Lung (tissue), 12 donors: ENCODE results near the gene PRKCD. TPM values are rescaled to one million over a fixed set of nuclear protein-coding genes. Genes with fewer than 3 reads are reported as not detected.

Source experiments
- ATAC-seq: fragments of 200-7000 bp; cut with Tn5 transposase; one replicate; pipeline ENCODE4 v1.9.1; 2020; ENCODE audit warnings: moderate number of reproducible peaks; ENCODE audit not compliant: insufficient read depth, low FRiP score
- DNase-seq, 3 donors: peaks; one replicate each; pipeline ENCODE4 v3.0.0-alpha.2; 2013 to 2017
- H3K27ac ChIP-seq, 2 donors: one replicate each; pipeline ENCODE4 v1.5.1; 2013; ENCODE audit warnings: mild to moderate bottlenecking in 2 of 2, moderate library complexity in 2 of 2, control low read depth in 1 of 2, inconsistent platforms in 1 of 2, low read depth in 1 of 2, low read length in 1 of 2
- H3K27me3 ChIP-seq, 3 donors: one replicate each; pipeline ENCODE4 v1.5.1; 2013; ENCODE audit warnings: low read length in 2 of 3; ENCODE audit not compliant: control insufficient read depth in 3 of 3, insufficient read depth in 3 of 3
- H3K36me3 ChIP-seq, 4 donors: one replicate each; pipeline ENCODE4 v1.5.1; 2013; ENCODE audit warnings: low read length in 4 of 4, mild to moderate bottlenecking in 1 of 4, moderate library complexity in 1 of 4; ENCODE audit not compliant: control insufficient read depth in 4 of 4, insufficient read depth in 4 of 4
- H3K4me1 ChIP-seq, 5 donors: one replicate each; pipeline ENCODE4 v1.5.1; 2013; ENCODE audit warnings: low read length in 5 of 5, mild to moderate bottlenecking in 2 of 5, moderate library complexity in 1 of 5; ENCODE audit not compliant: control insufficient read depth in 5 of 5, insufficient read depth in 5 of 5
- H3K4me3 ChIP-seq: one replicate; pipeline ENCODE4 v1.5.1; 2013; ENCODE audit warnings: mild to moderate bottlenecking, control low read depth, moderate library complexity
- H3K9ac ChIP-seq, 2 donors: one replicate each; pipeline ENCODE4 v1.5.1; 2013; ENCODE audit warnings: low read length in 2 of 2, control low read depth in 1 of 2; ENCODE audit not compliant: insufficient read depth in 1 of 2
- H3K9me3 ChIP-seq, 4 donors: one replicate each; pipeline ENCODE4 v1.5.1; 2013; ENCODE audit warnings: low read length in 3 of 4, mild to moderate bottlenecking in 1 of 4, moderate library complexity in 1 of 4; ENCODE audit not compliant: control insufficient read depth in 4 of 4, insufficient read depth in 3 of 4
- WGBS, 2 donors: extraction: QIAGEN DNeasy Blood & Tissue Kit; methylation state at CpG; one replicate each; pipeline ENCODE4 v1.1.7; 2013; 5-methylcytosine and 5-hydroxymethylcytosine counted together
- polyA plus RNA-seq, 2 donors: library from polyadenylated mRNA; stranded (reverse); fragments of 200-250 nt; gene quantifications; one replicate each; pipeline ENCODE4 v1.2.1, GENCODE V29; 2013
- total RNA-seq, 2 donors: library from RNA; depleted of rRNA in 1 of 2; stranded (reverse); fragments of >200 nt in 1 of 2; gene quantifications; one replicate each; pipeline ENCODE4 v1.2.1, GENCODE V29; 2014 to 2021
- TF ChIP-seq, protein P1 (sequence below): IDR thresholded peaks from 2 replicates; pipeline ENCODE4 v1.5.1; 2012; ENCODE audit warnings: mild to moderate bottlenecking; ENCODE audit errors: control extremely low read depth, extremely low read depth
- donor health status: control.
- donor health status: control.
- donor health status: Bipolar disorder and iron deficiency.
- donor health status: healthy.
- donor health status: DM: yes; HTN: yes; CAD: no.

The PRKCD gene
- total and polyA plus RNA-seq, 4 donors = 34.9 to 85.2 (median 65.9) TPM

DNA sequence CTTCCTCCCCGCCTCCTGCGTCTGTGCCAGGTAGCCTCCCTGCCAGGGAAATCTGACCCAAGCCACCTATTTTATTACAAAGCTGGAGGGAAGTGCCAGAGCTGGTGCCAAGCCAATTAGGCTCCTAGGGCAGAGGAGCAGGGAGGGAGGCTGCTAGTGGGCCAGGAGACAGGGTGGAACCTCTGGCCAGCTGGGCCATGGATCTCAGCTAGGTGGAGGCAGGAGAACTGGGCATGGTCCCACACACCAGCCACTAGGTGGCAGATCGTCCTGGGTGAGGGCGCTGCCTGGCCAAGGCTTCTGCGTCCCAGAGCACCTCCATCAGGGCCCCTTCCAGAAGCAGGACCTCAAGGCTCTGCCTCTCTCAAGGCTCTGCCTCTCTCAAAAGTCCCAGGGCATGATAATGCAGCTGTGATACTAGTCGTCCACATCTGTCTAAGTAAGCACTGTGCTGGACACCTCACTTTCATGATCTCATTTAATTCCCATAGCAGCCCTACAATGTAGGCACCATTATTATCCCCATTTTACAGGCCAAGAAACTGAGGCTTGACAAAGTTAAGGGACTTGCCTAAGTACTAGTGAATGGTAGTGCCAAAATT, 26.3 kb upstream of the PRKCD start:
- Histone ChIP-seq H3K27me3 (no peaks in the 10 kb centered on the region), H3K27ac (no peak overlapping the region)
- peak; percentile 71 for ATAC-seq

DNA sequence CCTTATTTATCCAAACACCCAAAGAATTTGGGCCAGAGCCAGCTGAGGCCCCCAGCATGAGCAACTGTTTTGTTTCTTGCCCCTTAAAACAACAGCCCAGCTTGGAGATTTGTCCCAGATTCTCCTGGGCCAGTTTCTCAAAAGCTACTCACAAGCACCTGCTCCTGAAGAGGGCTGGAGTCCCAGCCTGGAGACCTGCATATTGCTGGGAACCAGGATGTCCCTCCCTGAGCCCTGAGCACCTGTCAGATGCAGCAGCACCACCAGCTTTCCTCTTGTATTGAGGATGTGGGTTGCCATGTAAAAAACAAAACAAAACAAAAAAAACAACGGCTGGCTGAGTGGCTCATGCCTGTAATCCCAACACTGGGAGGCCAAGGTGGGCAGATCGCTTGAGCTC, 23.8 kb upstream of the PRKCD start:
- no peaks in the 10 kb centered on the region for H3K9me3 ChIP-seq
- H3K36me3 ChIP-seq = no peaks in the 10 kb centered on the region
- WGBS, 2 donors = 61 to 66% methylated on average over 2 of the region's 2 CpGs
- TF ChIP-seq, protein P1, sequence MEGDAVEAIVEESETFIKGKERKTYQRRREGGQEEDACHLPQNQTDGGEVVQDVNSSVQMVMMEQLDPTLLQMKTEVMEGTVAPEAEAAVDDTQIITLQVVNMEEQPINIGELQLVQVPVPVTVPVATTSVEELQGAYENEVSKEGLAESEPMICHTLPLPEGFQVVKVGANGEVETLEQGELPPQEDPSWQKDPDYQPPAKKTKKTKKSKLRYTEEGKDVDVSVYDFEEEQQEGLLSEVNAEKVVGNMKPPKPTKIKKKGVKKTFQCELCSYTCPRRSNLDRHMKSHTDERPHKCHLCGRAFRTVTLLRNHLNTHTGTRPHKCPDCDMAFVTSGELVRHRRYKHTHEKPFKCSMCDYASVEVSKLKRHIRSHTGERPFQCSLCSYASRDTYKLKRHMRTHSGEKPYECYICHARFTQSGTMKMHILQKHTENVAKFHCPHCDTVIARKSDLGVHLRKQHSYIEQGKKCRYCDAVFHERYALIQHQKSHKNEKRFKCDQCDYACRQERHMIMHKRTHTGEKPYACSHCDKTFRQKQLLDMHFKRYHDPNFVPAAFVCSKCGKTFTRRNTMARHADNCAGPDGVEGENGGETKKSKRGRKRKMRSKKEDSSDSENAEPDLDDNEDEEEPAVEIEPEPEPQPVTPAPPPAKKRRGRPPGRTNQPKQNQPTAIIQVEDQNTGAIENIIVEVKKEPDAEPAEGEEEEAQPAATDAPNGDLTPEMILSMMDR = no peak
- H3K27ac ChIP-seq = no peak overlapping the region
- H3K4me1 ChIP-seq = peaks cover 0 to 8% (median 6%) of the 10 kb centered on the region in 5 donors
- no peaks in the 10 kb centered on the region for H3K27me3 ChIP-seq
- H3K4me3 ChIP-seq = no peak overlapping the region
- no peak for DNase-seq
- no peak overlapping the region for H3K9ac ChIP-seq
- ATAC-seq = no peak

More for the DNA sequence above, 26.3 kb upstream of the PRKCD start:
- peak; percentile 57 to 72 (median 65) for DNase-seq
- H3K4me3 ChIP-seq = no peak overlapping the region
- H3K4me1 ChIP-seq = peaks cover 4 to 15% (median 8%) of the 10 kb centered on the region in 5 donors
- H3K9me3 ChIP-seq = peaks cover 0 to 2% (median 0%) of the 10 kb centered on the region in 4 donors
- 27 to 45% methylated on average over 5 to 6 of the region's 6 CpGs for WGBS, 2 donors
- no peaks in the 10 kb centered on the region for H3K36me3 ChIP-seq
- TF ChIP-seq, protein P1 = peak; percentile 76
- no peak overlapping the region for H3K9ac ChIP-seq

DNA sequence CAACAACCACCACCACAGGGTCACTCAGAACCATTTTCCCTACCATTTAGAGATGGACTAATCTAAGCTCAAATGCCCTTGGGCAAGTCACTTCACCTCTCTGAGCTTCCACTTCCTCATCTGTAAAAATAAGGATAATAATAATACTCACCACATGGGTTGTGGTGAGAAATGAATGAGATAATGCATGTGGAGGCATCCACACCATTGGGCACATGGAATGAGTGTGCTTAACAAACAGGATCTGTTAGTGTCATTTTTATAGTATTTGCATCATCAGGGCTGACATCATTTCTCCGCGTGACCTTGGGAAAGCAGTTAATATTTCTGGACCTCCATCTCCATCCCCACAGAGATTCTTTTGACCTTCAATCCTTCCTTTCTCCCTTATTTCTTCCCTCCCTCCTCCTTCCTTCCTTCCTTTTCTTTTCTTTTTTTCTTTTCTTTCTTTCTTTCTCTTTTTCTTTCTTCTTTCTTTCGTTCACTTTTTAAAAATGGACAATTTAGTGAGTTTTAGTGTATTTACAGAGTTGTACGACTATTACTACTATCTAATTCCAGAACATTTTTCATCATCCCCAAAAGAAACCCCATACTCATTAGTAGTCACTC, 23.1 kb upstream of the PRKCD start:
- H3K27ac ChIP-seq = no peak overlapping the region
- 88 to 91% methylated on average over 4 of the region's 4 CpGs for WGBS, 2 donors
- no peak for DNase-seq
- H3K4me1 ChIP-seq = peaks cover 0 to 8% (median 6%) of the 10 kb centered on the region in 5 donors
- no peak for ATAC-seq
- TF ChIP-seq, protein P1 = no peak
- no peaks in the 10 kb centered on the region for H3K36me3 ChIP-seq
- no peak overlapping the region for H3K4me3 ChIP-seq
- H3K27me3 ChIP-seq = no peaks in the 10 kb centered on the region
- H3K9me3 ChIP-seq = no peaks in the 10 kb centered on the region
- no peak overlapping the region for H3K9ac ChIP-seq
